ENCODE measurements around the gene GBX2. TPM values are rescaled to one million over a fixed set of nuclear protein-coding genes. Genes with fewer than 3 reads are reported as not detected.

GBX2 gene
- 0.94 TPM in 1 of 2 replicates, not detected in the other for total RNA-seq (2014; rRNA removed; shearing (Covaris generic); ENCODE audit: low replicate concordance)

- Histone ChIP-seq H3K9me3 (no peaks in the 10 kb centered on the region), H3K27me3 (peaks cover 48% of the 10 kb centered on the region), H3K4me3 (peak within 1 kb of the TSS; percentile 49), H3K36me3 (no peaks in the 10 kb centered on the region)
- DNase-seq, result peak; percentile 79
Measured at GRCh38 chr2:236168110-236169080, at the start of gene GBX2. GBX2 (minus strand) TSS chr2:236168386; CDS start chr2:236167971, 415 bp downstream.

GRCh38 chr2:236217926-236218325, 49.7 kb upstream of the GBX2 start:
- H3K4me3 ChIP-seq, result no peak overlapping the region
- no peaks in the 10 kb centered on the region for H3K9me3 ChIP-seq
- DNase-seq, result no peak
- H3K27me3 ChIP-seq, result no peaks in the 10 kb centered on the region
- H3K36me3 ChIP-seq, result no peaks in the 10 kb centered on the region

GRCh38 chr2:236216711-236217110, 48.5 kb upstream of the GBX2 start:
- no peaks in the 10 kb centered on the region for H3K36me3 ChIP-seq
- DNase-seq, result no peak
- no peaks in the 10 kb centered on the region for H3K27me3 ChIP-seq
- no peaks in the 10 kb centered on the region for H3K9me3 ChIP-seq
- H3K4me3 ChIP-seq, result no peak overlapping the region

- no peak for DNase-seq
- Histone ChIP-seq H3K9me3 (no peaks in the 10 kb centered on the region), H3K4me3 (no peak overlapping the region), H3K36me3 (no peaks in the 10 kb centered on the region), H3K27me3 (no peaks in the 10 kb centered on the region)
Measured at GRCh38 chr2:236215761-236216333, 47.7 kb upstream of the GBX2 start.

GRCh38 chr2:236215196-236215595, 47.0 kb upstream of the GBX2 start:
- H3K9me3 ChIP-seq, result no peaks in the 10 kb centered on the region
- H3K4me3 ChIP-seq, result no peak overlapping the region
- no peaks in the 10 kb centered on the region for H3K27me3 ChIP-seq
- no peak for DNase-seq
- H3K36me3 ChIP-seq, result no peaks in the 10 kb centered on the region

- no peaks in the 10 kb centered on the region for H3K27me3 ChIP-seq
- no peaks in the 10 kb centered on the region for H3K36me3 ChIP-seq
- DNase-seq, result no peak
- H3K4me3 ChIP-seq, result no peak overlapping the region
- H3K9me3 ChIP-seq, result no peaks in the 10 kb centered on the region
Measured at GRCh38 chr2:236214376-236214995, 46.3 kb upstream of the GBX2 start.

- H3K27me3 ChIP-seq, result no peaks in the 10 kb centered on the region
- no peaks in the 10 kb centered on the region for H3K9me3 ChIP-seq
- H3K4me3 ChIP-seq, result no peak overlapping the region
- no peaks in the 10 kb centered on the region for H3K36me3 ChIP-seq
- DNase-seq, result no peak
Measured at GRCh38 chr2:236211296-236211695, 43.1 kb upstream of the GBX2 start.

- Histone ChIP-seq H3K36me3 (no peaks in the 10 kb centered on the region), H3K9me3 (no peaks in the 10 kb centered on the region; the same call in 1 of the 2 replicates), H3K4me3 (no peak overlapping the region), H3K27me3 (no peaks in the 10 kb centered on the region)
- no peak for DNase-seq
Measured at GRCh38 chr2:236210536-236210935, 42.4 kb upstream of the GBX2 start.

GRCh38 chr2:236209996-236210395, 41.8 kb upstream of the GBX2 start:
- no peaks in the 10 kb centered on the region for H3K27me3 ChIP-seq
- DNase-seq, result no peak
- H3K4me3 ChIP-seq, result no peak overlapping the region
- no peaks in the 10 kb centered on the region; the same call in 1 of the 2 replicates for H3K9me3 ChIP-seq
- H3K36me3 ChIP-seq, result no peaks in the 10 kb centered on the region

GRCh38 chr2:236209535-236209934, 41.3 kb upstream of the GBX2 start:
- no peak for DNase-seq
- Histone ChIP-seq H3K9me3 (no peaks in the 10 kb centered on the region; the same call in 1 of the 2 replicates), H3K4me3 (no peak overlapping the region), H3K36me3 (no peaks in the 10 kb centered on the region), H3K27me3 (no peaks in the 10 kb centered on the region)

GRCh38 chr2:236208019-236208926, 40.1 kb upstream of the GBX2 start:
- Histone ChIP-seq H3K9me3 (no peaks in the 10 kb centered on the region; the same call in 1 of the 2 replicates), H3K36me3 (no peaks in the 10 kb centered on the region), H3K4me3 (no peak overlapping the region), H3K27me3 (no peaks in the 10 kb centered on the region)
- no peak for DNase-seq

- Histone ChIP-seq H3K9me3 (no peaks in the 10 kb centered on the region; the same call in 1 of the 2 replicates), H3K36me3 (no peaks in the 10 kb centered on the region), H3K27me3 (no peaks in the 10 kb centered on the region), H3K4me3 (no peak overlapping the region)
- DNase-seq, result no peak
Measured at GRCh38 chr2:236207472-236207871, 39.3 kb upstream of the GBX2 start.

GRCh38 chr2:236205867-236206645, 37.9 kb upstream of the GBX2 start:
- Histone ChIP-seq H3K27me3 (no peaks in the 10 kb centered on the region), H3K9me3 (no peaks in the 10 kb centered on the region; the same call in 1 of the 2 replicates), H3K36me3 (no peaks in the 10 kb centered on the region), H3K4me3 (no peak overlapping the region)
- no peak for DNase-seq

- DNase-seq, result no peak
- Histone ChIP-seq H3K9me3 (no peaks in the 10 kb centered on the region; the same call in 1 of the 2 replicates), H3K27me3 (no peaks in the 10 kb centered on the region), H3K36me3 (no peaks in the 10 kb centered on the region), H3K4me3 (no peak overlapping the region)
Measured at GRCh38 chr2:236204953-236205352, 36.8 kb upstream of the GBX2 start.

- DNase-seq, result no peak
- no peak overlapping the region for H3K4me3 ChIP-seq
Measured at GRCh38 chr2:236200378-236200777, 32.2 kb upstream of the GBX2 start.

More at GRCh38 chr2:236200378-236200777, 32.2 kb upstream of the GBX2 start:
- H3K9me3 ChIP-seq, result no peaks in the 10 kb centered on the region
- no peaks in the 10 kb centered on the region for H3K27me3 ChIP-seq
- no peaks in the 10 kb centered on the region for H3K36me3 ChIP-seq
